Stimulated activated CD8-positive, alpha-beta memory T cell treated with anti-CD3 and anti-CD28 coated beads, Interleukin-4, amount 100 ng/mL, for 24 hours (primary cell): ENCODE measurements around the gene CD209.
"Not testable (repeated sequence)": the region's sequence is repeated elsewhere in the genome, so short reads cannot be mapped to it uniquely, and the experiment has no call there.

Experiments used
- DNase-seq: peaks from one replicate; pipeline ENCODE4 v3.0.0-alpha.2; 2020; ENCODE audit warnings: low read depth

The CD209 gene

GRCh38 chr19:7746903-7747884, at the start of gene CD209:
CD209 (minus strand) TSS chr19:7747534; CDS start chr19:7747511, 23 bp downstream.
- DNase-seq: no peak

DNA sequence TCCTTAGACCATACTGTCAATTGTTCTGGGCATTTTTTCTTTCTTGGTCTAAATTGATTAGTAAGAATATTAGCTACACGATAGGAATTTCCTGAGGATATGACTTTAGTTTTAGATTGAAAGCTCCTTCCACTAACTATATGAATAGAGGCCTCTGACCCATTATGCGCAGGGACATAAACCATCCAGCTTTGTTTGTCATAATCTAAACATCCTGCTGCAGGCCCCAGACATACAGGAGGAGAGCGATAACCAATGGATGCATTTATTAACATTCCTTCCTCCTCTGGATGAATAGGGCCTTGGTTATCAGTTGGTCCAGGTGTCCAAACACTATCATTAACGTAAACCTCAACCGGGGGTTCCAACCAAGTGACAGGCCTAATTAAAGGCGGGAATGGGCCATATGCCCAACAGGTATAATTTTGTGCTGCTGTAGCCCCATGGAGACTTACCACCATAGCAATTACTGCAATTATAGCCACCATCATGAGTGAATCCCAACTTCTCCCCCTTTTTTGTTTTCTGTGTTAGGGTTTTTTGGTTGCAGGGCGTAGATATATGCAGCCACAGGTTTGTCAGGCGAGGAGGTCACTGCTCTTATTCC, 48.3 kb upstream of the CD209 start:
- DNase-seq: no peak

DNA sequence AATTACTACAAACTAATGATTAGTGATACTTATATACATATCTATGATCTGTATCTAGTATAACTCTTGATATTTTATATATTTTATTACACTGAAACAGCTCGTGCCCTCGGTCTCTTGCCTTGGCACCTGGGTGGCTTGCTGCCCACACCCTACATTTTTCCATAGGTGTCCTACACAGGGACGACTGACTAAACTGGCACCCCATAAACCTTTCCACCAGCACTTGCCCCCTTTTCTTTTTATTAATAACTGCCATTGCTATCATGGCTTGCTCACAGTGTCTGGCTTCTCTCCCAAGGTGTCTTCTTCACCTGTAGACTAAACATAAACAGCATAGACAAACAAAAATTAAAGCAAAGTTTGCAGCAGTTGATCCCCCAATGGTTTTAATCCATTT, 46.2 kb upstream of the CD209 start:
- no peak for DNase-seq

GRCh38 chr19:7792701-7793100, 45.4 kb upstream of the CD209 start:
- not testable (repeated sequence) for DNase-seq

GRCh38 chr19:7792281-7792680, 44.9 kb upstream of the CD209 start:
- DNase-seq: no peak

DNA sequence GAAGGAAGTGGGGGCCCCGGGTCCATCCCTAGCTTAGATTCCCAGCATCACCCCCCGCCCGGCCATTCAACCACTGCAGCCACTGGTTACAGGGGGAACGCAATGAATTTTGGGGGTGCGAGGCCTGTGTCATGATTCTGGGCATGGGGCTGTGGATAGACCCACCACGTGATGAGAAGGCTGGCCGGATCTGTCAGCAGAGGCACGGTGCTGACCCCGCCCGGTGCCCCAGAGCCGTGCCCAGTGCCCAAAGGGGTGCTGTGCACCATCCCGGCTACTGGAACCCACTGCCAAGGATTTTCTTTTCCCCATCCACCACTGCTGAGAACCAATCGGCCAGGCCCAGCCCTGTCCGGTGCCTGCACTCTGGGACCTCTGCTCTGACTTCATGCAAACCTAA, 43.1 kb upstream of the CD209 start:
- DNase-seq: no peak

DNA sequence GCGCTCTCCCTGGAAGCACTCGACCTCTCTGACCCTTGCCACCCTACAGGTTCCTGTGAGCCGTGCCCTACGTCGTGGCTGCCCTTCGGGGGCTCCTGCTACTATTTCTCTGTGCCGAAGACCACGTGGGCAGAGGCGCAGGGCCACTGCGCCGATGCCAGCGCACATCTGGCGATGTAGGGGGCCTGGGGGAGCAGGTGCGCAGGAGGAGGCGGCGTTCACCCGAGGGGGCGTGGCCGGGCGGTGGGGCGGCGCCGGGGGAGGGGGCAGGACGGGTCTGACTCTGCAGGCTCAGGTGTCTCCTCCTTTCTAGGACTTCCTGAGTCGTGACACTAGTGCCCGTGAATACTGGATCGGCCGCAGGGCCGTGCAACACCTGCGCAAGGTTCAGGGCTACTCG, 42.1 kb upstream of the CD209 start:
- DNase-seq: no peak

DNA sequence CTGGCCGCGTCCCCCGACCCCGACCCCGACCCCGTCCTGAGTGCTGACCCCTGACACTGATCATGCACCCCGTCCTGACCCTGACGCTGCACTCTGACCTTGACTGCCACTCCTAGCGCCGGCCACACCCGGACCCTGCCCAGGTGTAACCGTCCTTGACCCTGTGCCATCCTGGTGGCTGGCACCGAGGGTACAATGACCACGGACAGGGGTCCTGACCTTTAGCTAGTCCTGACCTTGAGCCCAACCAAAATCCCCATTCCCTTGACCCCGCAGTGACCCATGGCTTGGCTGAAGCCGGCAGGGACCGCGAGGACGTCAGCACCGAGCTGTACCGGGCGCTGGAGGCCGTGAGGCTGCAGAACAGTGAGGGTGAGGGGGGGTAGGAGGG, 41.6 kb upstream of the CD209 start:
- no peak for DNase-seq

DNA sequence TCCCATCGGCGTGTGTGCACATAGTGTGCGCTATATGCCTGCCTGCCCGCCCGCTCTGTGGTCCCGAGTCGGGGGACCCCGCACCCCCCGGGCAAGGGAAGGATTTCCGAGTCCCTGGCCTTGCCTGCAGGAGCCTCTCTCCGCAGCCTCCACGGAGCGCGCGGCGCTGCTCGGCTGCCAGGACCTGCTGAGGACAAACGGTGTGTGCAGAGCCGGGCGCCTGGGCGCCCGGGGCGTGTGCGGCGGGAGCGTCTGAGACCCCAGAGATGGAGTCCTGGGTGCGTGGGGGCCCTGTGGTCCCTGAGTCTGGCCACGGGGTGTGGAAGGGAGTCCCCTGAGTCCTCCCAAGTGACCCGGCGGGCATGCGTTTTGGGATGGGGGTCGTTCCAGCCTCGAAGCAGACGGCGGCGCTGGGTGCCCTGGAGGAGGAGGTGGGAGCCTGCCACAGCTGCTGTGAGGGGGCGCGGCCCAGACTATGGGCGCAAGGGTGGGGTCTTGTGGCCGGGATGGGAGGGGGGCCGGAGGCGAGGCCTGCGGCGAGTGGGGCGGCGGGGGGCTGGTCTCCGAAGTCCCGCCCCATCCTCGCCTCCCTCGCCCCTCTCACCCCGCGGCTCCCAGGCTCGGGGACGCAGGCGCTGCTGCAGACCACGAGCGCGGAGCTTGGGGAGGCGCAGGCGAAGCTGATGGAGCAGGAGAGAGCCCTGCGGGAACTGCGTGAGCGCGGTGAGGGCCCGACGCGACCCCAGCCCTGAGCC, 41.0 kb upstream of the CD209 start:
- DNase-seq: no peak

DNA sequence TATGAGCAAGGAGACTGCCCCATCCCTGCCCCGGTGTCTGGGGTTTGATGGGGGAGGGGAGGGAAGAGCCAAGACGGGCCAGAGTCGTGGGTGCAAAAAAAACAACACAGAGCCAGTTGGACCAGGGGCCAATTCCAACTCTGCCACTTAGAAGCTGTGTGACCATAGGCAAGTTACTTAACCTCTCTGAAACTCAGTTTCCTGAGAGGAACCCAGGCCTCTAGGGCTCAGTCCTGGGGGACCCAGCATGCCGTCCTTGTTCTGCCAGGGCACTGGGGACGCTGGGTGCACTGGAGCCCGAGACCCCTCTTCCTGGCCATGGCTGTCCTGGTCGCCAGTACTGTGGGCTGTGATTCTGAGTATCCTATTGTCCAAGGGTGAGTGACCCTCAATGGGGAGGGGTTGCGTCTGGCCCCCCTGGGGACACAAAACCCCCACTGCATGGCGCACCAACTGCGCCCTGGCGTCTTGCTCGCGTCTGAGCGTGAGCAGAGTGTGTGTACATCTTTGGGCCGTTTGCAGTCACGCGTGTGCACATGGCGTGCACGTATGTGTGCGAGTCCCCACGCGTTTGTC, 40.4 kb upstream of the CD209 start:
- no peak for DNase-seq

GRCh38 chr19:7787141-7787540, 39.8 kb upstream of the CD209 start:
- no peak for DNase-seq

- DNase-seq: no peak
Observed at GRCh38 chr19:7784856-7785255, 37.5 kb upstream of the CD209 start.

GRCh38 chr19:7783991-7784423, 36.7 kb upstream of the CD209 start:
- no peak for DNase-seq

DNA sequence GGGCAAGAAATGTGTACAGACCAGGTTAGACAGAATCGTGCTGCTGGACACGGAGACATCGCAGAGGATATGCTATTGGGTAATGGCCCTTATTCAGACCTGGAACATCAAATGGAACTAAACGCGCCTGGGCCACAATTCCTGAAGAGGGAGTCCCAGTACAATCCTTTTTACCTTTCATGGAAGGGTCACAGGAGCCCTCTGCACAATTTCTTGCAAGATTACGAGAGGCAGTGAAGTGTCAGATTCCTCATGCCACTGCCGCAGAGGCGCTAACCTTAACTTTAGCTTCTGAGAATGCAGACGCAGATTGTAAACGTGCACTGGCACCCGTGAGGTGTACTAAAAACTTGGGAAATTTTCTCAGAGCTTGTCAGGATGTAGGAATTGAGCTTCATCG, 33.8 kb upstream of the CD209 start:
- DNase-seq: no peak

GRCh38 chr19:7779631-7780486, 32.5 kb upstream of the CD209 start:
- no peak for DNase-seq

DNA sequence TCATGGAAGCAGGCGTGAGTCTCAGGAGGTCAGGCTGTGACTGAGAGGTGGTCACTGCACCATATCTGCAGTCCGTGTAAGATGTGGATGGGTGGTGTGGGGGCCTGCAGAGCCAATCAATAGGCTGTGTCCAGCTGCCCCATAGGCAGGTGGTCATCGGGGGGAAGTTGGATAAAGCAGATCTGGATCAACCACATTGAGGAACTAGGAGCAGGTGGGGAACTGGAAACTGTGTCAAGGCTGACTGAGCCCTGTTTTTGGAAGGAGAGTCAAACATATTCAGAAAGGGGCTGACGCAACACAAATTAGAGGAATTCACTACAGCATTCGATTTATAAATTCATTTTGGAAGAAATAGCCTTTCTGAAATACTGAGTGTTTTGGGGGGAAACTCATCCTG, 30.7 kb upstream of the CD209 start:
- DNase-seq: no peak

DNA sequence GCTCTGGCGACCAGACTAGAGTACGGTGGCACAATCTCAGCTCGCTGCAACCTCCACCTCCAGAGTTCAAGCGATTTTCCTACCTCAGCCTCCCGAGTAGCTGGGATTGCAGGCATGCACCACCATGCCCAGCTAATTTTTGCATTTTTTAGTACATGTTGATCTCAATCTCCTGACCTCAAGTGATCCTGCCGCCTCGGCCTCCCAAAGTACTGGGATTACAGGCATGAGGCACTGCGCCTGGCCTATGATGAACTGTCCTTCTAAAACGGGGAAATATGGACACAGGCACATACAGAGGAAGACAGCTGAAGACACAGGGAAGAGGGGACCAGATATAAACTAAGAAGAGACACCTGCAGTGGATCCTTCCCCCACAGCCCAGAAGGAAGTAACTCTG, 28.4 kb upstream of the CD209 start:
- no peak for DNase-seq

DNA sequence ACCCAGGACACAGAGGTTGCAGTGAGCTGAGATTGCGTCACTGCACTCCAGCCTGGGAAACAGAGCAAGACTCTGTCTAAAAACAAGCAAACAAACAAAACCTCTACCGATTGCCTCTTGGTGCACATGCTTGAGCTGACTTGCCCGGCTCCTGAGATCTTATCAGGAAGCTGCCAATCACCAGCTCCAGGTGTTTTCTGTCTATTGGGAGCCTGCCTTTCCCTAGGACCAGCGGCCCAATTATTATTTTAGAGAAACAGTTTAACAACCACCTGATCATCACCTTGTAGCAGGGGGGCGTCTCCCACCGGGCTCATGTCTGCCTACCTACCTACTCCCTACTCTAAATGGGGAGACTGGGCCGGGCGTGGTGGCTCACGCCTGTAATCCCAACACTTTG, 26.5 kb upstream of the CD209 start:
- DNase-seq: no peak

GRCh38 chr19:7772752-7773291, 25.5 kb upstream of the CD209 start:
- no peak for DNase-seq

GRCh38 chr19:7771072-7771471, 23.7 kb upstream of the CD209 start:
- no peak for DNase-seq

GRCh38 chr19:7769171-7769570, 21.8 kb upstream of the CD209 start:
- no peak for DNase-seq
